A673 (cell line): ENCODE data around the gene MRPL27. TPM values are rescaled to one million over a fixed set of nuclear protein-coding genes. Genes with fewer than 3 reads are reported as not detected.
A peak's percentile ranks its signal among the peaks of the same experiment; 100 is the strongest.

ENCODE experiments used
- BruUV-seq: library from RNA; stranded (reverse); fragments of 400-500 nt; replicated peaks from 2 replicates; lab custom pipeline; 2021; lab: Mats Ljungman, UMichigan
- CTCF ChIA-PET: fragments of 300-600 bp; sonication (Branson Sonifier 250); formaldehyde crosslinking; loops from one replicate; lab custom pipeline; 2022; ENCODE audit warnings: antibody characterized with exemption; lab: Charles Lee
- POLR2A ChIA-PET: fragments of 300-600 bp; sonication (Branson Sonifier 250); formaldehyde crosslinking; loops from one replicate; lab custom pipeline; 2022; ENCODE audit warnings: antibody characterized with exemption; ENCODE audit not compliant: low non-redundant PET; lab: Charles Lee
- DNase-seq: peaks from one replicate; pipeline ENCODE4 v3.0.0-alpha.2; 2015; ENCODE audit warnings: low spot score
- H3K27ac ChIP-seq: fragments of 200-600 bp; sonication (generic); 2 replicates; pipeline ENCODE4 v1.5.1; 2016; ENCODE audit warnings: mixed run types, low read depth, mild to moderate bottlenecking, mixed read lengths, antibody characterized with exemption, low read length; ENCODE audit not compliant: poor library complexity, severe bottlenecking
- H3K27me3 ChIP-seq: fragments of 200-600 bp; sonication (generic); replicated peaks from 2 replicates; pipeline ENCODE4 v1.6.1; 2017; ENCODE audit warnings: mixed run types, low read depth, mild to moderate bottlenecking, mixed read lengths, antibody characterized with exemption, low read length; ENCODE audit not compliant: insufficient read depth, poor library complexity
- H3K36me3 ChIP-seq: fragments of 200-600 bp; sonication (generic); 2 replicates; pipeline ENCODE4 v1.6.1; 2016; ENCODE audit warnings: mixed run types, mild to moderate bottlenecking, mixed read lengths, antibody characterized with exemption, low read length; ENCODE audit not compliant: insufficient read depth, poor library complexity, severe bottlenecking
- H3K4me1 ChIP-seq: fragments of 200-600 bp; sonication (generic); 2 replicates; pipeline ENCODE4 v1.6.1; 2017; ENCODE audit warnings: mixed run types, mild to moderate bottlenecking, mixed read lengths, antibody characterized with exemption, low read length; ENCODE audit not compliant: insufficient read depth, poor library complexity, severe bottlenecking
- H3K4me3 ChIP-seq: fragments of 200-600 bp; sonication (generic); 2 replicates; pipeline ENCODE4 v1.5.1; 2016; ENCODE audit warnings: low read depth, mixed run types, mild to moderate bottlenecking, mixed read lengths, low read length; ENCODE audit not compliant: poor library complexity, severe bottlenecking
- H3K9me3 ChIP-seq: fragments of 200-600 bp; sonication (generic); 2 replicates; pipeline ENCODE4 v1.6.1; 2016; ENCODE audit warnings: mixed run types, low read depth, mild to moderate bottlenecking, mixed read lengths, antibody characterized with exemption, low read length; ENCODE audit not compliant: poor library complexity, severe bottlenecking
- EZH2 ChIP-seq: fragments of 200-600 bp; sonication (generic); IDR thresholded peaks from 2 replicates; pipeline ENCODE4 v1.6.1; 2017; ENCODE audit warnings: borderline replicate concordance, low read depth, mild to moderate bottlenecking, mixed read lengths, antibody characterized with exemption, low read length; ENCODE audit not compliant: poor library complexity, severe bottlenecking
- intact Hi-C: fragments of 100-400 bp; cut with micrococcal nuclease; formaldehyde crosslinking; loops from one replicate; pipeline ENCODE4 v1.10.0; 2022; ENCODE audit not compliant: unreplicated experiment
- total RNA-seq: library from RNA; stranded (reverse); gene quantifications from 2 replicates; pipeline ENCODE4 v1.2.3, GENCODE V29; 2021
- TF ChIP-seq, protein P1 (sequence below): fragments of 300-800, 200-600 bp; sonication (generic); conservative IDR thresholded peaks from 2 replicates; pipeline ENCODE4 v1.5.1; 2017; ENCODE audit warnings: low read depth, mild to moderate bottlenecking, antibody characterized with exemption, low read length, moderate library complexity, mixed read lengths

The MRPL27 gene
- total RNA-seq, 1 experiment from 2014 or later: 85.6 TPM

- Histone ChIP-seq H3K4me3 (no peak overlapping the region), H3K36me3 (peaks cover 28% of the 10 kb centered on the region), H3K27me3 (no peaks in the 10 kb centered on the region), H3K4me1 (no peaks in the 10 kb centered on the region), H3K27ac (no peak overlapping the region), H3K9me3 (no peaks in the 10 kb centered on the region)
- TF ChIP-seq EZH2: no peak
- TF ChIP-seq, protein P1, sequence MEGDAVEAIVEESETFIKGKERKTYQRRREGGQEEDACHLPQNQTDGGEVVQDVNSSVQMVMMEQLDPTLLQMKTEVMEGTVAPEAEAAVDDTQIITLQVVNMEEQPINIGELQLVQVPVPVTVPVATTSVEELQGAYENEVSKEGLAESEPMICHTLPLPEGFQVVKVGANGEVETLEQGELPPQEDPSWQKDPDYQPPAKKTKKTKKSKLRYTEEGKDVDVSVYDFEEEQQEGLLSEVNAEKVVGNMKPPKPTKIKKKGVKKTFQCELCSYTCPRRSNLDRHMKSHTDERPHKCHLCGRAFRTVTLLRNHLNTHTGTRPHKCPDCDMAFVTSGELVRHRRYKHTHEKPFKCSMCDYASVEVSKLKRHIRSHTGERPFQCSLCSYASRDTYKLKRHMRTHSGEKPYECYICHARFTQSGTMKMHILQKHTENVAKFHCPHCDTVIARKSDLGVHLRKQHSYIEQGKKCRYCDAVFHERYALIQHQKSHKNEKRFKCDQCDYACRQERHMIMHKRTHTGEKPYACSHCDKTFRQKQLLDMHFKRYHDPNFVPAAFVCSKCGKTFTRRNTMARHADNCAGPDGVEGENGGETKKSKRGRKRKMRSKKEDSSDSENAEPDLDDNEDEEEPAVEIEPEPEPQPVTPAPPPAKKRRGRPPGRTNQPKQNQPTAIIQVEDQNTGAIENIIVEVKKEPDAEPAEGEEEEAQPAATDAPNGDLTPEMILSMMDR: no peak
- intact Hi-C loops: no loop called here
- no peak for DNase-seq
- CTCF ChIA-PET: interaction anchor here (2.8 kb wide), 1 partner anchor 36 kb away, joined by 17 read pairs; the partner anchor contains the start of gene LRRC59
- TSS peak; percentile 63 for BruUV-seq
- POLR2A ChIA-PET: interaction anchor here (0.6 kb wide), 1 partner anchor 132 kb away, joined by 4 read pairs; no protein-coding TSS in a partner anchor
These were observed 12.4 kb downstream of the MRPL27 start for GRCh38 chr17:50360486-50361115.

DNA sequence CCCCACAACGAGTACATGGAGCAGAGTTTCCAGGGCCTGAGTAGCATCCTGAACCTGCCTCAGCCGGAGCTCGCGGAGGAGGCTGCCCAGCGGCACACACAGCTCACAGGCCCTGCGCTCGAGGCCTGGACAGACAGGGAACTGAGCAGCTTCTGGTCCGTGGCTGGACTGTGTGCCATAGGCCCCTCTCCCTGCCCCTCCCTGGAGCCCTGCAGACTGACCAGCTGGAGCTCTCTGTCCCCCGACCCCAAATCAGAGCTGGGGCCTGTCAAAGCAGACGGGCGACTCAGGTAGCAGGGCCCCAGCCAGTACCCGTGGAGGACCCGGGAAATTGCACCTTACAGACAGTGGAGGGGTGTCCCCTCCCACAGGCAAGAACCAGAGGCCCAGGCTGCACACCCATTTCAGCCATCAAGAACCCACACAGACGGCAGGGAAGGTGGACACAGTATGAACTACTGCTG, 13.0 kb downstream of the MRPL27 start:
- Histone ChIP-seq H3K27ac (no peak overlapping the region), H3K36me3 (peaks cover 33% of the 10 kb centered on the region), H3K4me1 (no peaks in the 10 kb centered on the region), H3K27me3 (no peaks in the 10 kb centered on the region), H3K4me3 (no peak overlapping the region), H3K9me3 (no peaks in the 10 kb centered on the region)
- BruUV-seq: no TSS peak
- TF ChIP-seq, protein P1: no peak
- TF ChIP-seq EZH2: no peak
- intact Hi-C loops: no loop called here
- POLR2A ChIA-PET: interaction anchor here (0.6 kb wide), 1 partner anchor 133 kb away, joined by 4 read pairs; no protein-coding TSS in a partner anchor
- no peak for DNase-seq
- CTCF ChIA-PET: no interaction called here

DNA sequence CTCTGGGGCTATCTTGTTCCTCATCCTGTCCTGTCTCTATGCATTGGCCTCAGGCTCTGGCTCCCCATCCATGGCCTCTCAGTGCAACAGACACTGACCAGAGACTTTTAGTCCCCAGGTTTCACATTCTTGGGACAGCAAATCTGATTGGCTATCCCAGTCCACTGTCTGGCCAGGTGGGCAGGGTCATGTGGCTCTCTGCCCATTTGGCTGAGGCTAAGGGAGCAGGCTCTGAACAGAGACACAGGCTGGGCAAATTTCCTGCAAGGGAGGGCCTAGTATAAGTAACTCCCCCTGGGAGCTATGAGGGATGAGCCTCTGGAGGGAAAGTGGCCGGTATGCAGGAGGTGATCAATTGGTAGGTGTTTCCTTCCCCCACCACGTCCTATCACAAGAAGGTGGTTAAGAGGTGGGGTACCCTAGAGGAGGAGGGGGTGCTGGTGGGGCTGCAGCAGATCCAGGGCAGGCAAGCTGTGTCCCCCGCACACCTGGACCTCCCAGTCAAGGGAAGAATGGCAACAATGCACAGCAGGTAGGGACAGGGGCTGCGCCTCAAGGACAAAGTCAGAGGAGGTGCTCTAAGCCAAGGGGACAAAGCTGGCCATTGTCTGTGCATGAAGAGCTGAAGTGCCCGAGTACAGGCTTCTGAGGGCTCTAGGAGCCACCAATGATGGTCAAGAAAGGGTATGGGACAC, 13.8 kb downstream of the MRPL27 start:
- Histone ChIP-seq H3K4me3 (no peak overlapping the region), H3K9me3 (no peaks in the 10 kb centered on the region), H3K27ac (no peak overlapping the region), H3K4me1 (no peaks in the 10 kb centered on the region), H3K27me3 (no peaks in the 10 kb centered on the region), H3K36me3 (peaks cover 38% of the 10 kb centered on the region)
- ChIA-PET POLR2A (no interaction called here), CTCF (no interaction called here)
- no TSS peak for BruUV-seq
- intact Hi-C loops: no loop called here
- no peak for TF ChIP-seq EZH2
- no peak for DNase-seq
